H9 (cell line): ENCODE results near the gene HEATR9. TPM values are rescaled to one million over a fixed set of nuclear protein-coding genes. Genes with fewer than 3 reads are reported as not detected.

ENCODE experiments used
- DNase-seq: peaks from one replicate; pipeline ENCODE4 v3.0.0-alpha.2; 2017
- H2AFZ ChIP-seq: one replicate; pipeline ENCODE4 v1.6.1; 2013; ENCODE audit warnings: mild to moderate bottlenecking, low read length, control low read depth, moderate library complexity
- H2AK5ac ChIP-seq: 2 replicates; pipeline ENCODE4 v1.6.1; 2013; ENCODE audit warnings: low read length, control low read depth, mixed read lengths; ENCODE audit not compliant: insufficient read length
- H2BK120ac ChIP-seq: one replicate; pipeline ENCODE4 v1.6.1; 2013; ENCODE audit warnings: low read depth, mild to moderate bottlenecking, low read length, control low read depth, inconsistent platforms; ENCODE audit not compliant: poor library complexity, severe bottlenecking
- H2BK12ac ChIP-seq: 2 replicates; pipeline ENCODE4 v1.6.1; 2013; ENCODE audit warnings: low read length, control low read depth, mixed read lengths, low read depth; ENCODE audit not compliant: insufficient read length
- H2BK15ac ChIP-seq: 2 replicates; pipeline ENCODE4 v1.6.1; 2013; ENCODE audit warnings: low read depth, low read length, control low read depth
- H2BK20ac ChIP-seq: one replicate; pipeline ENCODE4 v1.6.1; 2013; ENCODE audit warnings: low read depth, mild to moderate bottlenecking, low read length, control low read depth, inconsistent platforms; ENCODE audit not compliant: poor library complexity, severe bottlenecking
- H2BK5ac ChIP-seq: 2 replicates; pipeline ENCODE4 v1.6.1; 2013; ENCODE audit warnings: low read length, control low read depth, mixed read lengths; ENCODE audit not compliant: insufficient read length
- H3K14ac ChIP-seq: 2 replicates; pipeline ENCODE4 v1.6.1; 2013; ENCODE audit warnings: low read length, control low read depth; ENCODE audit not compliant: insufficient read depth
- H3K18ac ChIP-seq: 2 replicates; pipeline ENCODE4 v1.6.1; 2013; ENCODE audit warnings: low read depth, mild to moderate bottlenecking, mixed read lengths, low read length, control low read depth; ENCODE audit not compliant: insufficient read length
- H3K23ac ChIP-seq: 2 replicates; pipeline ENCODE4 v1.6.1; 2013; ENCODE audit warnings: low read length, control low read depth, mixed read lengths, low read depth; ENCODE audit not compliant: insufficient read length
- H3K23me2 ChIP-seq: 2 replicates; pipeline ENCODE4 v1.6.1; 2013; ENCODE audit warnings: low read depth, mild to moderate bottlenecking, mixed read lengths, low read length, control low read depth; ENCODE audit not compliant: insufficient read length, poor library complexity, severe bottlenecking
- H3K27ac ChIP-seq: 2 replicates; pipeline ENCODE4 v1.5.1; 2013; ENCODE audit warnings: low read length, control low read depth, mixed read lengths, low read depth; ENCODE audit not compliant: insufficient read length
- H3K27me3 ChIP-seq: 2 replicates; pipeline ENCODE4 v1.6.1; 2013; ENCODE audit warnings: low read length, control low read depth, inconsistent platforms; ENCODE audit not compliant: insufficient read depth
- H3K4ac ChIP-seq: 2 replicates; pipeline ENCODE4 v1.6.1; 2013; ENCODE audit warnings: low read depth, mild to moderate bottlenecking, control low read depth, inconsistent platforms, low read length, moderate library complexity
- H3K4me1 ChIP-seq: 2 replicates; pipeline ENCODE4 v1.6.1; 2013; ENCODE audit warnings: low read length, control low read depth, inconsistent platforms; ENCODE audit not compliant: insufficient read depth
- H3K4me2 ChIP-seq: 2 replicates; pipeline ENCODE4 v1.6.1; 2013; ENCODE audit warnings: low read length, control low read depth, mixed read lengths; ENCODE audit not compliant: insufficient read length, insufficient read depth
- H3K56ac ChIP-seq: 2 replicates; pipeline ENCODE4 v1.6.1; 2013; ENCODE audit warnings: low read depth, mild to moderate bottlenecking, mixed read lengths, low read length, control low read depth; ENCODE audit not compliant: insufficient read length
- H3K79me1 ChIP-seq: 2 replicates; pipeline ENCODE4 v1.6.1; 2013; ENCODE audit warnings: low read depth, mild to moderate bottlenecking, moderate library complexity, low read length, control low read depth, inconsistent platforms; ENCODE audit not compliant: insufficient read depth, poor library complexity, severe bottlenecking
- H3K79me2 ChIP-seq: 2 replicates; pipeline ENCODE4 v1.6.1; 2013; ENCODE audit warnings: low read length, control low read depth, inconsistent platforms; ENCODE audit not compliant: insufficient read depth
- H3K9ac ChIP-seq: 2 replicates; pipeline ENCODE4 v1.6.1; 2013; ENCODE audit warnings: low read length, control low read depth, mixed read lengths; ENCODE audit not compliant: insufficient read length; ENCODE audit errors: extremely low read depth
- H3K9me3 ChIP-seq: one replicate; pipeline ENCODE4 v1.6.1; 2013; ENCODE audit warnings: low read depth, low read length, inconsistent platforms; ENCODE audit not compliant: control insufficient read depth
- H3T11ph ChIP-seq: one replicate; pipeline ENCODE4 v1.6.1; 2013; ENCODE audit warnings: mild to moderate bottlenecking, low read length, control low read depth, inconsistent platforms
- H4K20me1 ChIP-seq: one replicate; pipeline ENCODE4 v1.6.1; 2013; ENCODE audit not compliant: control insufficient read depth, insufficient read length, insufficient read depth
- H4K5ac ChIP-seq: 2 replicates; pipeline ENCODE4 v1.6.1; 2013; ENCODE audit warnings: low read depth, mild to moderate bottlenecking, mixed read lengths, low read length, control low read depth; ENCODE audit not compliant: insufficient read length
- H4K8ac ChIP-seq: replicated peaks from 2 replicates; pipeline ENCODE4 v1.6.1; 2013; ENCODE audit warnings: low read length, control low read depth, mixed read lengths, low read depth; ENCODE audit not compliant: insufficient read length
- H4K91ac ChIP-seq: 2 replicates; pipeline ENCODE4 v1.6.1; 2013; ENCODE audit warnings: low read depth, mild to moderate bottlenecking, moderate library complexity, mixed read lengths, low read length, control low read depth; ENCODE audit not compliant: insufficient read length
- H3K27ac Mint-ChIP-seq, 3 experiments: 2 replicates in 2 of 3; 3 replicates in 1 of 3; pipeline ENCODE4 v1.8.0; 2020 to 2021; ENCODE audit warnings: mixed read lengths in 3 of 3, mild to moderate bottlenecking in 1 of 3, moderate library complexity in 1 of 3
- H3K27me3 Mint-ChIP-seq: 2 replicates; pipeline ENCODE4 v1.8.0; 2021; ENCODE audit warnings: low read depth, mild to moderate bottlenecking, moderate library complexity, mixed read lengths
- H3K36me3 Mint-ChIP-seq, 3 experiments: 2 replicates in 2 of 3; 3 replicates in 1 of 3; pipeline ENCODE4 v1.8.0; 2020 to 2021; ENCODE audit warnings: low read depth in 3 of 3, mixed read lengths in 3 of 3; ENCODE audit not compliant: insufficient read depth in 1 of 3
- H3K4me1 Mint-ChIP-seq, 2 experiments: 2 replicates each; pipeline ENCODE4 v1.8.0; 2020; ENCODE audit warnings: mixed read lengths in 2 of 2
- H3K4me3 Mint-ChIP-seq, 2 experiments: 2 replicates in 1 of 2; 3 replicates in 1 of 2; pipeline ENCODE4 v1.8.0; 2020 to 2021; ENCODE audit warnings: mild to moderate bottlenecking in 2 of 2, mixed read lengths in 2 of 2, moderate library complexity in 1 of 2
- H3K9me3 Mint-ChIP-seq, 2 experiments: 2 replicates in 1 of 2; 3 replicates in 1 of 2; pipeline ENCODE4 v1.8.0; 2020; ENCODE audit warnings: mild to moderate bottlenecking in 2 of 2, mixed read lengths in 2 of 2, moderate library complexity in 1 of 2
- WGBS: extraction: QIAGEN DNeasy Blood & Tissue Kit; methylation state at CpG from one replicate; pipeline ENCODE4 v1.1.7; 2013; ENCODE audit warnings: missing lambda C conversion rate, low lambda C conversion rate, mixed read lengths; ENCODE audit not compliant: insufficient read length; ENCODE audit errors: extremely low coverage; 5-methylcytosine and 5-hydroxymethylcytosine counted together
- total RNA-seq: library from RNA; stranded (reverse); gene quantifications from 2 replicates; pipeline ENCODE4 v1.2.1, GENCODE V29; 2021
- TF ChIP-seq, protein P1 (sequence below): fragments of 200-600 bp; sonication (generic); conservative IDR thresholded peaks from 3 replicates; pipeline ENCODE4 v1.8.0; 2021; ENCODE audit warnings: antibody characterized with exemption, mild to moderate bottlenecking

Gene HEATR9
- total RNA-seq, 1 experiment from 2014 or later, result not detected

DNA sequence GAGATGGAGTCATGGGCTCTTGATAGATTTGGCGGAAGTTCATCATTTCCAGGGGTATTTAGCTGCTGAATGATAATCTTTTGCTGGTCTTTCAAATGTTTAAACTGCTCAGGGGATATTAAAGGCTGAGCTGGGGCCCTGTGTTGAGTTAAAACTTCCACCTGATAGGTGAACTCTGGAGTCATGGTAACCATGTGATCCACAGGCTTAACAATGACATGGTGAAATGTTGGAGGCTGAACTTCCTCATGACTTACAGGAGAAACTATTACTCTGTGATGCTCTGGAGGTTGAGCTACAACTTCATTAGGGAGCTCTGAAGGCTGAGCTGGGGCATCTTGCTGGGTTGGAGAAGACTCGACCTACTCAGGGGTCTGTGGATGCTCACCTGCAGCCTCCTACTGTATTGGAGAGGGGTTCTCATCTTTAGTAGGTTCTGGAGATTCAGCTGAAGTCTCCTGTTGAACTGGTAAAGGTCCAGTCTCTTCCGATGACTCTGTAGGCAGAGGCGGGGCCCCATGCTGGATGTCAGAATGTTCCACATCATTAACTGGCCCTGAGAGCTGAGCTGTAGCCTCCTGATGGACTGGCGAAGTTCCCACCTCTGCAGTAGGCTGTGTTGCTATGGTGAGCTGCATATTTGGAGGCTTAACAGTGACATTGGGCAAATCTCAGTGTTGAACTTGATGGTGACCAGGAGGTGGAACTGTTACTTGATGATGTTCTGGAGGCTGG lies 37.7 kb upstream of the HEATR9 start:
- H4K91ac ChIP-seq, result no peak overlapping the region
- TF ChIP-seq, protein P1, sequence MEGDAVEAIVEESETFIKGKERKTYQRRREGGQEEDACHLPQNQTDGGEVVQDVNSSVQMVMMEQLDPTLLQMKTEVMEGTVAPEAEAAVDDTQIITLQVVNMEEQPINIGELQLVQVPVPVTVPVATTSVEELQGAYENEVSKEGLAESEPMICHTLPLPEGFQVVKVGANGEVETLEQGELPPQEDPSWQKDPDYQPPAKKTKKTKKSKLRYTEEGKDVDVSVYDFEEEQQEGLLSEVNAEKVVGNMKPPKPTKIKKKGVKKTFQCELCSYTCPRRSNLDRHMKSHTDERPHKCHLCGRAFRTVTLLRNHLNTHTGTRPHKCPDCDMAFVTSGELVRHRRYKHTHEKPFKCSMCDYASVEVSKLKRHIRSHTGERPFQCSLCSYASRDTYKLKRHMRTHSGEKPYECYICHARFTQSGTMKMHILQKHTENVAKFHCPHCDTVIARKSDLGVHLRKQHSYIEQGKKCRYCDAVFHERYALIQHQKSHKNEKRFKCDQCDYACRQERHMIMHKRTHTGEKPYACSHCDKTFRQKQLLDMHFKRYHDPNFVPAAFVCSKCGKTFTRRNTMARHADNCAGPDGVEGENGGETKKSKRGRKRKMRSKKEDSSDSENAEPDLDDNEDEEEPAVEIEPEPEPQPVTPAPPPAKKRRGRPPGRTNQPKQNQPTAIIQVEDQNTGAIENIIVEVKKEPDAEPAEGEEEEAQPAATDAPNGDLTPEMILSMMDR, result no peak
- no peak overlapping the region for H2BK12ac ChIP-seq
- H3K79me1 ChIP-seq, result no peaks in the 10 kb centered on the region
- no peaks in the 10 kb centered on the region for H3K9me3 ChIP-seq
- no peak overlapping the region for H3T11ph ChIP-seq
- no peak overlapping the region for H4K8ac ChIP-seq
- H3K36me3 Mint-ChIP-seq, result no peaks in the 10 kb centered on the region; a peak in 1 of 7 replicates
- no peak overlapping the region for H3K27ac Mint-ChIP-seq
- no peak overlapping the region for H2BK15ac ChIP-seq
- H3K27ac ChIP-seq, result no peak overlapping the region
- no peaks in the 10 kb centered on the region for H3K23me2 ChIP-seq
- H3K4me1 ChIP-seq, result no peaks in the 10 kb centered on the region
- H4K20me1 ChIP-seq, result no peaks in the 10 kb centered on the region
- no peak overlapping the region for H3K56ac ChIP-seq
- no peak overlapping the region for H2AFZ ChIP-seq
- H4K5ac ChIP-seq, result no peak overlapping the region
- no CpG with 5 or more reads among the region's 5 CpGs for whole genome bisulfite sequencing
- H2BK20ac ChIP-seq, result no peak overlapping the region
- H3K79me2 ChIP-seq, result 0 out of 2 replicates have a peak, but pooled peaks cover 1% of the 10 kb centered on the region
- H3K27me3 Mint-ChIP-seq, result peaks cover 7% of the 10 kb centered on the region; the same call in 1 of the 2 replicates
- no peak overlapping the region for H3K4me2 ChIP-seq
- no peak overlapping the region for H3K4ac ChIP-seq
- DNase-seq, result no peak
- H2BK120ac ChIP-seq, result no peak overlapping the region
- no peak overlapping the region for H3K4me3 Mint-ChIP-seq
- H3K14ac ChIP-seq, result no peak overlapping the region
- no peak overlapping the region for H2BK5ac ChIP-seq
- peaks cover 0 to 3% of the 10 kb centered on the region in 2 experiments; a peak in 3 of 4 replicates for H3K4me1 Mint-ChIP-seq
- H2AK5ac ChIP-seq, result no peak overlapping the region
- H3K9me3 Mint-ChIP-seq, result peaks cover 11 to 27% of the 10 kb centered on the region in 2 experiments; a peak in 4 of 5 replicates
- no peak overlapping the region for H3K18ac ChIP-seq
- no peak overlapping the region for H3K23ac ChIP-seq
- H3K27me3 ChIP-seq, result no peaks in the 10 kb centered on the region
- no peak overlapping the region for H3K9ac ChIP-seq
